Thyroid gland (tissue), 4 donors: ENCODE measurements around the gene NAB1.

Experiments
- CTCF ChIP-seq, 6 experiments: fragments of 200-600 bp in 3 of 6; fragments of 450-650 bp in 3 of 6; sonication (generic) in 3 of 6; IDR thresholded peaks; one replicate each; pipeline ENCODE4 v1.5.1; 2016 to 2019; ENCODE audit warnings: antibody characterized with exemption in 6 of 6, mild to moderate bottlenecking in 2 of 6, inconsistent platforms in 1 of 6, moderate library complexity in 1 of 6
- POLR2A ChIP-seq, 2 donors: fragments of 450-650 bp; IDR thresholded peaks; one replicate each; pipeline ENCODE4 v1.6.1; 2017; ENCODE audit warnings: antibody characterized with exemption in 2 of 2, mild to moderate bottlenecking in 2 of 2, moderate library complexity in 1 of 2

- TF ChIP-seq CTCF (IDR thresholded peaks at IDR 0.05) (no peak), POLR2A (IDR thresholded peaks at IDR 0.05) (no peak)
Measured at GRCh38 chr2:190685333-190685732, 36.5 kb downstream of the NAB1 start.
